ENCODE data around the gene AQR.

Gene AQR

GRCh38 chr15:34994925-34995324 lies 25.4 kb upstream of the AQR start:
- Histone ChIP-seq H2BK120ac (ENCODE audit: low read depth, low read length) (no peak overlapping the region), H3K4me3 (ENCODE audit: low read length in 2 of 2) (no peak overlapping the region), H4K91ac (ENCODE audit: low read depth, low read length, poor library complexity) (no peak overlapping the region), H3K4ac (ENCODE audit: low read length) (no peak overlapping the region), H3K36me3 (replicated peaks in 1 of 2; ENCODE audit: control insufficient read depth in 2 of 2, insufficient read depth in 2 of 2, low read length in 2 of 2) (no peaks in the 10 kb centered on the region), H3K4me2 (ENCODE audit: insufficient read depth, low read length, poor library complexity, severe bottlenecking) (no peak overlapping the region), H3K27ac (replicated peaks; ENCODE audit: low read length) (no peak overlapping the region), H3K9ac (ENCODE audit: low read depth, low read length, poor library complexity) (no peak overlapping the region), H4K8ac (ENCODE audit: low read depth, low read length) (no peak overlapping the region), H3K79me1 (ENCODE audit: low read depth, low read length) (no peaks in the 10 kb centered on the region), H3K9me3 (replicated peaks in 1 of 2; ENCODE audit: control insufficient read depth in 2 of 2, insufficient read depth in 1 of 2, low read depth in 1 of 2, low read length in 2 of 2) (no peaks in the 10 kb centered on the region), H2AFZ (ENCODE audit: low read length) (peak overlapping the region; percentile 56), H3K27me3 (ENCODE audit: control insufficient read depth in 3 of 3, insufficient read depth in 3 of 3, low read depth in 1 of 3, low read length in 3 of 3) (no peaks in the 10 kb centered on the region), H2AK5ac (ENCODE audit: low read depth, low read length) (no peak overlapping the region), H3K18ac (ENCODE audit: low read length) (no peak overlapping the region), H2BK5ac (ENCODE audit: low read length) (no peak overlapping the region), H2BK15ac (ENCODE audit: low read length) (no peak overlapping the region), H3K4me1 (ENCODE audit: control insufficient read depth in 2 of 2, insufficient read depth in 1 of 2, low read depth in 1 of 2, low read length in 2 of 2) (peaks cover 2 to 3% of the 10 kb centered on the region in 2 donors), H3K23ac (ENCODE audit: low read depth, low read length, poor library complexity) (no peak overlapping the region), H3K14ac (ENCODE audit: low read length) (no peak overlapping the region), H2BK12ac (ENCODE audit: low read length) (no peak overlapping the region)
- no CpG with 5 or more reads among the region's 1 CpG for WGBS, 2 donors (ENCODE audit: extremely low coverage in 2 of 2, insufficient read length in 2 of 2, insufficient replicate concordance in 1 of 2)
- no peak for DNase-seq (ENCODE audit: low spot score)

- no peak overlapping the region for H2AFZ ChIP-seq (ENCODE audit: low read length)
- no CpG with 5 or more reads among the region's 4 CpGs for WGBS, 2 donors (ENCODE audit: extremely low coverage in 2 of 2, insufficient read length in 2 of 2, insufficient replicate concordance in 1 of 2)
- no peak overlapping the region for H3K9ac ChIP-seq (ENCODE audit: low read depth, low read length, poor library complexity)
- H3K4ac ChIP-seq (ENCODE audit: low read length): no peak overlapping the region
- H3K27ac ChIP-seq (replicated peaks; ENCODE audit: low read length): no peak overlapping the region
- DNase-seq (ENCODE audit: low spot score): no peak
- no peaks in the 10 kb centered on the region for H3K27me3 ChIP-seq (ENCODE audit: control insufficient read depth in 3 of 3, insufficient read depth in 3 of 3, low read depth in 1 of 3, low read length in 3 of 3)
- no peaks in the 10 kb centered on the region for H3K36me3 ChIP-seq (replicated peaks in 1 of 2; ENCODE audit: control insufficient read depth in 2 of 2, insufficient read depth in 2 of 2, low read length in 2 of 2)
- H3K79me1 ChIP-seq (ENCODE audit: low read depth, low read length): no peaks in the 10 kb centered on the region
- H2AK5ac ChIP-seq (ENCODE audit: low read depth, low read length): no peak overlapping the region
- H4K91ac ChIP-seq (ENCODE audit: low read depth, low read length, poor library complexity): no peak overlapping the region
- no peaks in the 10 kb centered on the region for H3K9me3 ChIP-seq (replicated peaks in 1 of 2; ENCODE audit: control insufficient read depth in 2 of 2, insufficient read depth in 1 of 2, low read depth in 1 of 2, low read length in 2 of 2)
- H2BK120ac ChIP-seq (ENCODE audit: low read depth, low read length): no peak overlapping the region
- H3K23ac ChIP-seq (ENCODE audit: low read depth, low read length, poor library complexity): no peak overlapping the region
- no peak overlapping the region for H4K8ac ChIP-seq (ENCODE audit: low read depth, low read length)
- H2BK12ac ChIP-seq (ENCODE audit: low read length): no peak overlapping the region
- no peak overlapping the region for H3K4me3 ChIP-seq (ENCODE audit: low read length in 2 of 2)
- peaks cover 2 to 3% of the 10 kb centered on the region in 2 donors for H3K4me1 ChIP-seq (ENCODE audit: control insufficient read depth in 2 of 2, insufficient read depth in 1 of 2, low read depth in 1 of 2, low read length in 2 of 2)
- no peak overlapping the region for H3K18ac ChIP-seq (ENCODE audit: low read length)
- H2BK5ac ChIP-seq (ENCODE audit: low read length): no peak overlapping the region
- H2BK15ac ChIP-seq (ENCODE audit: low read length): no peak overlapping the region
- no peak overlapping the region for H3K4me2 ChIP-seq (ENCODE audit: insufficient read depth, low read length, poor library complexity, severe bottlenecking)
- H3K14ac ChIP-seq (ENCODE audit: low read length): no peak overlapping the region
These were observed 24.3 kb upstream of the AQR start for GRCh38 chr15:34993877-34994276.

DNA sequence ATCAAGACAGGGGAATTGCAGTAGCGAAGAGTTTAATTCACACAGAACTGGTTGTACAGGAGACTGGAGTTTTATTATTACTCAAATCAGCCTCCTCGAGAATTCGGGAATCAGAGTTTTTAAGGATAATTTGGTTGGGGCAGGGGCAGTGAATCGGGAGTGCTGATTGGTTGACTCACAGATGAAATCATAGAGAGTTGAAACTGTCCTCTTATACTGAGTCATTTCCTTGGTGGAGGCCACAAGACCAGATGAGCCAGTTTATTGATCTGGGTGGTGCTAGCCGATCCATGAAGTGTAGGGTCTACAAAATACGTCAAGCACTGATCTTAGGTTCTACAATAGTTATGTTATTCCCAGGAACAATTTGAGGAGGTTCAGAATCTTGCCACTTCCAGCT lies 23.9 kb upstream of the AQR start:
- H3K18ac ChIP-seq (ENCODE audit: low read length): no peak overlapping the region
- no peak overlapping the region for H3K4me2 ChIP-seq (ENCODE audit: insufficient read depth, low read length, poor library complexity, severe bottlenecking)
- no peak overlapping the region for H3K23ac ChIP-seq (ENCODE audit: low read depth, low read length, poor library complexity)
- H3K4me3 ChIP-seq (ENCODE audit: low read length in 2 of 2): no peak overlapping the region
- H3K36me3 ChIP-seq (replicated peaks in 1 of 2; ENCODE audit: control insufficient read depth in 2 of 2, insufficient read depth in 2 of 2, low read length in 2 of 2): no peaks in the 10 kb centered on the region
- H3K79me1 ChIP-seq (ENCODE audit: low read depth, low read length): no peaks in the 10 kb centered on the region
- no peak overlapping the region for H2BK120ac ChIP-seq (ENCODE audit: low read depth, low read length)
- H3K9me3 ChIP-seq (replicated peaks in 1 of 2; ENCODE audit: control insufficient read depth in 2 of 2, insufficient read depth in 1 of 2, low read depth in 1 of 2, low read length in 2 of 2): no peaks in the 10 kb centered on the region
- H3K14ac ChIP-seq (ENCODE audit: low read length): no peak overlapping the region
- no peak overlapping the region for H2BK12ac ChIP-seq (ENCODE audit: low read length)
- peaks cover 2 to 3% of the 10 kb centered on the region in 2 donors for H3K4me1 ChIP-seq (ENCODE audit: control insufficient read depth in 2 of 2, insufficient read depth in 1 of 2, low read depth in 1 of 2, low read length in 2 of 2)
- no peak for DNase-seq (ENCODE audit: low spot score)
- H3K27me3 ChIP-seq (ENCODE audit: control insufficient read depth in 3 of 3, insufficient read depth in 3 of 3, low read depth in 1 of 3, low read length in 3 of 3): no peaks in the 10 kb centered on the region
- no peak overlapping the region for H3K27ac ChIP-seq (replicated peaks; ENCODE audit: low read length)
- no peak overlapping the region for H3K9ac ChIP-seq (ENCODE audit: low read depth, low read length, poor library complexity)
- H2BK15ac ChIP-seq (ENCODE audit: low read length): no peak overlapping the region
- no peak overlapping the region for H4K8ac ChIP-seq (ENCODE audit: low read depth, low read length)
- no peak overlapping the region for H4K91ac ChIP-seq (ENCODE audit: low read depth, low read length, poor library complexity)
- no peak overlapping the region for H3K4ac ChIP-seq (ENCODE audit: low read length)
- no peak overlapping the region for H2AFZ ChIP-seq (ENCODE audit: low read length)
- no peak overlapping the region for H2AK5ac ChIP-seq (ENCODE audit: low read depth, low read length)
- WGBS, 2 donors (ENCODE audit: extremely low coverage in 2 of 2, insufficient read length in 2 of 2, insufficient replicate concordance in 1 of 2): no CpG with 5 or more reads among the region's 6 CpGs
- H2BK5ac ChIP-seq (ENCODE audit: low read length): no peak overlapping the region

DNA sequence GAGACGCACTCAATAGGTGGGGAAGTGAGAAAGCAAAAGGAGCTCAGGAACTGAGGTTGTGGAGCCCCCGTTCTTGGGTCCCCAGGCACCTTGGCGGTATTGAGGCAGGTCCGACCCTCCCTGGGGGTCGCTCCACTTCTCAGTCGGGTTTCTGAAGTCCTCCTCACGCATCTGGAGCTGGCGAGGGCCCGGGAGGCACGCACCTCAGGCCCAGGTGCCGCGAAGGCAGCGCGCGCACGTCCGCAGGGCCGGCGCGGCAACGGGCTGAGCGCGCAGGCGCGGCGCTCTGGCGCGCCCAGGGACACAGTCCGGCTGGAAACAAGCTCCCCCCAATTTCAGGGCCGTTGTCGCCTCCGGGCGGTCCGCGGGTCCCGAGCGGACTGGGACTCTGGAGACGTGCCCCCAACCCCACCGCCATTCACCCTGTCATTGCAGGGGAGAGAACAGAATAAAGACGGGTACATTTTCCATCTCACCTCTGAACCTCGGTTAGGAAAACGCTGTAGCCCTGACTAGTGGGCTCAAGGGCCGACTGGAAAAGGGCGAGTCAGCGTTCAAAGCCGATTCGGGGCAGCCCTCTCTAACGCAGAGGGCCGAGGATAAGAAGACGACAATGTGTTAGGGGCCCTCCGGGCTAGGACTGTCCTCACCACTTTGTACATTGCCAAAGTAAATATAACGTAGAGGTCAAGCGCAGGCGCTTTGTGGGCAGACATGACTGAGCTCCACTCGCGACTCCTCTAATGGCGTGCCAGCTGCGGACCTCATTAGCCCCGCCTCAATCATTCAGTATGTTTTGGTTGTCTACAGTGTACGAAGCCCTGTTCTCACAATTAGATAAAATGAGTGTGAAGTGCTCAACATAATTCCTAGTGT lies 18.7 kb upstream of the AQR start, which contains the start of gene ZNF770:
TSS of gene ZNF770 (minus strand) at position 261 of the 876 bp plus-strand sequence. CDS start 4,853 bp downstream, outside the sequence.
- no CpG with 5 or more reads among the region's 60 CpGs for WGBS, 2 donors (ENCODE audit: extremely low coverage in 2 of 2, insufficient read length in 2 of 2, insufficient replicate concordance in 1 of 2)

More for the DNA sequence above, 18.7 kb upstream of the AQR start, which contains the start of gene ZNF770:
- peak within 1 kb of the TSS; percentile 97 for H3K23ac ChIP-seq (ENCODE audit: low read depth, low read length, poor library complexity)
- peaks cover 5 to 33% of the 10 kb centered on the region in 2 donors for H3K36me3 ChIP-seq (replicated peaks in 1 of 2; ENCODE audit: control insufficient read depth in 2 of 2, insufficient read depth in 2 of 2, low read length in 2 of 2)
- H4K8ac ChIP-seq (ENCODE audit: low read depth, low read length): peak within 1 kb of the TSS; percentile 92
- H3K27ac ChIP-seq (replicated peaks; ENCODE audit: low read length): peak within 1 kb of the TSS; percentile 48
- H3K4me1 ChIP-seq (ENCODE audit: control insufficient read depth in 2 of 2, insufficient read depth in 1 of 2, low read depth in 1 of 2, low read length in 2 of 2): peaks cover 7 to 9% of the 10 kb centered on the region in 2 donors
- H2BK5ac ChIP-seq (ENCODE audit: low read length): no peak within 1 kb of the TSS
- H2AK5ac ChIP-seq (ENCODE audit: low read depth, low read length): no peak within 1 kb of the TSS
- no peaks in the 10 kb centered on the region for H3K9me3 ChIP-seq (replicated peaks in 1 of 2; ENCODE audit: control insufficient read depth in 2 of 2, insufficient read depth in 1 of 2, low read depth in 1 of 2, low read length in 2 of 2)
- peak within 1 kb of the TSS; percentile 19 for H4K91ac ChIP-seq (ENCODE audit: low read depth, low read length, poor library complexity)
- H2BK120ac ChIP-seq (ENCODE audit: low read depth, low read length): no peak within 1 kb of the TSS
- peaks cover 4% of the 10 kb centered on the region for H3K79me1 ChIP-seq (ENCODE audit: low read depth, low read length)
- H3K4ac ChIP-seq (ENCODE audit: low read length): peak within 1 kb of the TSS; percentile 13
- peak within 1 kb of the TSS; percentile 84 for H3K18ac ChIP-seq (ENCODE audit: low read length)
- no peak within 1 kb of the TSS for H2BK15ac ChIP-seq (ENCODE audit: low read length)
- peak within 1 kb of the TSS; percentile 65 to 96 for H3K4me3 ChIP-seq (ENCODE audit: low read length in 2 of 2)
- H2BK12ac ChIP-seq (ENCODE audit: low read length): no peak within 1 kb of the TSS
- peak within 1 kb of the TSS; percentile 83 for H3K4me2 ChIP-seq (ENCODE audit: insufficient read depth, low read length, poor library complexity, severe bottlenecking)
- DNase-seq (ENCODE audit: low spot score): peak; percentile 77
- no peaks in the 10 kb centered on the region for H3K27me3 ChIP-seq (ENCODE audit: control insufficient read depth in 3 of 3, insufficient read depth in 3 of 3, low read depth in 1 of 3, low read length in 3 of 3)
- peak within 1 kb of the TSS; percentile 83 for H3K9ac ChIP-seq (ENCODE audit: low read depth, low read length, poor library complexity)
- peak within 1 kb of the TSS; percentile 88 for H2AFZ ChIP-seq (ENCODE audit: low read length)
- no peak within 1 kb of the TSS for H3K14ac ChIP-seq (ENCODE audit: low read length)

Data from neuronal stem cell (in vitro differentiated cells).